Measurements from ENCODE around the gene HES3. TPM values are rescaled to one million over a fixed set of nuclear protein-coding genes. Genes with fewer than 3 reads are reported as not detected.
A peak's percentile ranks its signal among the peaks of the same experiment; 100 is the strongest.

The HES3 gene
- polyA plus RNA-seq, 1 donor = not detected

DNA sequence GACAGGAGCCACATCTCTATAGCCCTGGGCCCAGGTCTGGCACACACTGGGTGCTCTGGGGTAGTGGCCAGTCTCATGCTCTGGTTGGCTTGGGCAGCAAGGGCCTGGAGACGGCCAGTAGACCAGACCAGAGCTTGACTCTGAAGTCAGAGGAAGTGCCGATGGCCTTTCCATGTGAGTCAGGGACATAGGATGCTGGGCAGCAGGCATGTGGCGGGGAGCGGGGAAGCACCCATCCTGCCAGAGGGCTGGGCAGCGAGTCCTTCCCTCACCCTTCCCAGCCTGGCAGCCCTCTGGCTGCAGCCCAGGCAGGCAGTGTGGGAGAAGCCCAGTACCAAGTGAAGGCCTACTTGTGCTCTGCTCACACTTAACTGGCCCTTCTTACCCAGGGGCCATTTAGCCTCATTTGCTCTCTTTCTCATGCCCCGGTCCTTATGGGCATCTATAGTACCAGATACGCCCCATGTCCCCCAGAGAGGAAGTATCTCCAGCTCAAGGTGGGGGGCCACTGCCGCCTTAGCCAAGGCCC is 13.6 kb downstream of the HES3 start:
- Histone ChIP-seq H3K36me3 (ENCODE audit: control insufficient read depth, insufficient read depth, low read length) (peaks cover 7% of the 10 kb centered on the region), H3K4me1 (ENCODE audit: control insufficient read depth, insufficient read depth, low read length) (peaks cover 25% of the 10 kb centered on the region), H3K9me3 (ENCODE audit: control insufficient read depth, low read depth, low read length) (no peaks in the 10 kb centered on the region), H3K27ac (ENCODE audit: low read length) (no peak overlapping the region), H3K27me3 (ENCODE audit: control insufficient read depth, insufficient read depth, low read length) (no peaks in the 10 kb centered on the region), H3K4me3 (ENCODE audit: low read length) (no peak overlapping the region)
- WGBS (ENCODE audit: insufficient coverage, low lambda C conversion rate) = no CpG with 5 or more reads among the region's 8 CpGs
- DNase-seq = no peak

- H3K27me3 ChIP-seq (ENCODE audit: control insufficient read depth, insufficient read depth, low read length) = no peaks in the 10 kb centered on the region
- no CpG with 5 or more reads among the region's 10 CpGs for WGBS (ENCODE audit: insufficient coverage, low lambda C conversion rate)
- peak in 1 of 2 donors; percentile 38 for DNase-seq
- no peak overlapping the region for H3K27ac ChIP-seq (ENCODE audit: low read length)
- no peak overlapping the region for H3K4me3 ChIP-seq (ENCODE audit: low read length)
- H3K4me1 ChIP-seq (ENCODE audit: control insufficient read depth, insufficient read depth, low read length) = peaks cover 36% of the 10 kb centered on the region
- no peaks in the 10 kb centered on the region for H3K9me3 ChIP-seq (ENCODE audit: control insufficient read depth, low read depth, low read length)
- peaks cover 5% of the 10 kb centered on the region for H3K36me3 ChIP-seq (ENCODE audit: control insufficient read depth, insufficient read depth, low read length)
These were observed 14.7 kb downstream of the HES3 start for GRCh38 chr1:6258675-6259074.

DNA sequence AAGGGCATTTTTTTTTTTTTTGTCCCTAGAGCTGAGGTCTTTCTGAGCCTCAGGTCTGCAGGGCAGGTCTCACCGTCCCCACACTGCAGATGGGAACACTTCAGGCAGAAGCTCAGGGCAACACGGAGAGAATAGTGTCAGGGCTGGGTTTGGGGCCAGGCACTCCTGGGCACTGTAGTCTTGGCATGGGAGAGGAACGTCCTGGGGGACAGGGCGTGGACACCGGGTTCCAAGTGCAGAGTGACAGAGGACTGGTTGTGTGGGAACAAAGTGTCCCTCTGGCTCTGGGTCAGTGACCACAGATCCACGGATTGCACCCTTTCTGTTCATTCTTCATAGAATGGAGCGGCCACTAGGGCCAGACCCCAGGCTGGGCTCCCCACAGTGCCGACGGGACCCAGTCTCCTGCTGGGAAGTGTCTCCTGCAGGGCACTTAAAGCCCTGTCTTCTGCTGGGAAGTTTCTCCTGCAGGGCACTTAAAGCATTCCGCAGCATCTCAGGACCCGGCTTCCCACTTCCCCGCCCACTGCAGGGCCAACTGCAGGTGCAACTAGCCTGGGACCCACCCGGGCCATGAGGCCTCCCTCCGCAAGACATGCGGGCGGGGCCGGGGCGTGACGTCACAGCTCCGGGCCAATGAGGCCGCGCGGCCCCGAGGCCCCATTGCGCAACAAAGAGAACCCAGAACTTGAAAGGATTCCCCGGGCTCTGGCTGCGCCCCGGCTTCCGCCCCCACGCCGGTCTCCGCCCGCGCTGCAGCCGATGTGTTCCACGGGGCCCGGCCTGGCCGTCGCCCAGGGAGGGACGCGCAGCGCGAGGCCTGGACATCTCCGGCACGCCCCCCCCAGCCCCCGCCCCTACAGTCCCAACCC is 15.7 kb downstream of the HES3 start:
- DNase-seq = peak; percentile 88 to 95
- Histone ChIP-seq H3K27me3 (ENCODE audit: control insufficient read depth, insufficient read depth, low read length) (no peaks in the 10 kb centered on the region), H3K4me3 (ENCODE audit: low read length) (peak overlapping the region; percentile 66), H3K27ac (ENCODE audit: low read length) (peak overlapping the region; percentile 44), H3K36me3 (ENCODE audit: control insufficient read depth, insufficient read depth, low read length) (peaks cover 3% of the 10 kb centered on the region), H3K4me1 (ENCODE audit: control insufficient read depth, insufficient read depth, low read length) (peaks cover 36% of the 10 kb centered on the region), H3K9me3 (ENCODE audit: control insufficient read depth, low read depth, low read length) (no peaks in the 10 kb centered on the region)
- no CpG with 5 or more reads among the region's 46 CpGs for WGBS (ENCODE audit: insufficient coverage, low lambda C conversion rate)

DNA sequence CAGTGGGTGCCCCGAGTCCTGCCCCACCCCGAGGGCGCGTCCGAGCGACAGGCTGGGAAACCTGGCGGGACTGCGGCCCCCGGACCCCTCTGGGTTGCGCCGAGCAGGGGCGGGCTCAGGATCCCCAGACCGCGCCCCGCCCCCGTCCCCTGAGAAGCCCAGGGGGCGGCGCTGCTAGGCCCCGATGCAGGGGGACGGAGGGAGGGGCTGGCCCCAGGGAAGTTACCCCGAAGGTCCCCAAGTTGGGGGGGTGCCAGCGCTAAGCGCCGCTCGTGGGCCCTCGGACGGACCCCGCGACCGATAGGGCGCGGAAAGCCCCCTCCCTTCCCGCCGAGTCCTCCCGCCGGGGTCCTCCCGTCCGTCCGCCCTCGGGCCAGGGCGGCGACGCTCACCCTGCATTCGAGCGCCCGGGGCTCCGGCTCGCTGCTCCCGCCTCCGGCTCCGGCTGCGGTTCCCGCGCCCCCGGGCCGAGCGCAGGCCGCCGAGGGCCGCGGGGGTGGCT is 16.5 kb downstream of the HES3 start:
- DNase-seq = peak in 1 of 2 donors; percentile 62
- H3K4me3 ChIP-seq (ENCODE audit: low read length) = peak overlapping the region; percentile 66
- peaks cover 40% of the 10 kb centered on the region for H3K4me1 ChIP-seq (ENCODE audit: control insufficient read depth, insufficient read depth, low read length)
- H3K27me3 ChIP-seq (ENCODE audit: control insufficient read depth, insufficient read depth, low read length) = no peaks in the 10 kb centered on the region
- WGBS (ENCODE audit: insufficient coverage, low lambda C conversion rate) = no CpG with 5 or more reads among the region's 61 CpGs
- peak overlapping the region; percentile 65 for H3K27ac ChIP-seq (ENCODE audit: low read length)
- no peaks in the 10 kb centered on the region for H3K9me3 ChIP-seq (ENCODE audit: control insufficient read depth, low read depth, low read length)
- H3K36me3 ChIP-seq (ENCODE audit: control insufficient read depth, insufficient read depth, low read length) = peaks cover 3% of the 10 kb centered on the region

GRCh38 chr1:6260961-6261614 is 17.1 kb downstream of the HES3 start, which contains the start of gene GPR153:
GPR153 (minus strand) TSS chr1:6261098; CDS start chr1:6254905, 6,193 bp downstream.
- no peaks in the 10 kb centered on the region for H3K27me3 ChIP-seq (ENCODE audit: control insufficient read depth, insufficient read depth, low read length)
- H3K4me1 ChIP-seq (ENCODE audit: control insufficient read depth, insufficient read depth, low read length) = peaks cover 41% of the 10 kb centered on the region

GRCh38 chr1:6261615-6261995 is 17.6 kb downstream of the HES3 start:
- peaks cover 3% of the 10 kb centered on the region for H3K36me3 ChIP-seq (ENCODE audit: control insufficient read depth, insufficient read depth, low read length)
- peaks cover 41% of the 10 kb centered on the region for H3K4me1 ChIP-seq (ENCODE audit: control insufficient read depth, insufficient read depth, low read length)
- H3K4me3 ChIP-seq (ENCODE audit: low read length) = peak overlapping the region; percentile 33
- WGBS (ENCODE audit: insufficient coverage, low lambda C conversion rate) = no CpG with 5 or more reads among the region's 15 CpGs
- no peaks in the 10 kb centered on the region for H3K9me3 ChIP-seq (ENCODE audit: control insufficient read depth, low read depth, low read length)
- peak overlapping the region; percentile 62 for H3K27ac ChIP-seq (ENCODE audit: low read length)
- no peaks in the 10 kb centered on the region for H3K27me3 ChIP-seq (ENCODE audit: control insufficient read depth, insufficient read depth, low read length)
- DNase-seq = peak in 1 of 2 donors; percentile 53

More at GRCh38 chr1:6260961-6261614, 17.1 kb downstream of the HES3 start, which contains the start of gene GPR153:
- no CpG with 5 or more reads among the region's 78 CpGs for WGBS (ENCODE audit: insufficient coverage, low lambda C conversion rate)
- H3K36me3 ChIP-seq (ENCODE audit: control insufficient read depth, insufficient read depth, low read length) = peaks cover 3% of the 10 kb centered on the region
- DNase-seq = peak; percentile 52 to 76
- peak within 1 kb of the TSS; percentile 65 for H3K27ac ChIP-seq (ENCODE audit: low read length)
- peak within 1 kb of the TSS; percentile 66 for H3K4me3 ChIP-seq (ENCODE audit: low read length)
- no peaks in the 10 kb centered on the region for H3K9me3 ChIP-seq (ENCODE audit: control insufficient read depth, low read depth, low read length)

GRCh38 chr1:6262555-6263420 is 18.8 kb downstream of the HES3 start:
- H3K4me1 ChIP-seq (ENCODE audit: control insufficient read depth, insufficient read depth, low read length) = peaks cover 44% of the 10 kb centered on the region
- no peaks in the 10 kb centered on the region for H3K9me3 ChIP-seq (ENCODE audit: control insufficient read depth, low read depth, low read length)
- no peaks in the 10 kb centered on the region for H3K27me3 ChIP-seq (ENCODE audit: control insufficient read depth, insufficient read depth, low read length)
- DNase-seq = peak in 1 of 2 donors; percentile 57
- WGBS (ENCODE audit: insufficient coverage, low lambda C conversion rate) = no CpG with 5 or more reads among the region's 25 CpGs
- H3K27ac ChIP-seq (ENCODE audit: low read length) = peak overlapping the region; percentile 29
- no peak overlapping the region for H3K4me3 ChIP-seq (ENCODE audit: low read length)
- no peaks in the 10 kb centered on the region for H3K36me3 ChIP-seq (ENCODE audit: control insufficient read depth, insufficient read depth, low read length)

GRCh38 chr1:6263716-6264115 is 19.7 kb downstream of the HES3 start:
- no peaks in the 10 kb centered on the region for H3K36me3 ChIP-seq (ENCODE audit: control insufficient read depth, insufficient read depth, low read length)
- DNase-seq = no peak
- H3K27me3 ChIP-seq (ENCODE audit: control insufficient read depth, insufficient read depth, low read length) = no peaks in the 10 kb centered on the region
- peaks cover 44% of the 10 kb centered on the region for H3K4me1 ChIP-seq (ENCODE audit: control insufficient read depth, insufficient read depth, low read length)
- no peaks in the 10 kb centered on the region for H3K9me3 ChIP-seq (ENCODE audit: control insufficient read depth, low read depth, low read length)
- no peak overlapping the region for H3K4me3 ChIP-seq (ENCODE audit: low read length)
- WGBS (ENCODE audit: insufficient coverage, low lambda C conversion rate) = no CpG with 5 or more reads among the region's 7 CpGs
- H3K27ac ChIP-seq (ENCODE audit: low read length) = no peak overlapping the region

- Histone ChIP-seq H3K36me3 (ENCODE audit: control insufficient read depth, insufficient read depth, low read length) (no peaks in the 10 kb centered on the region), H3K27ac (ENCODE audit: low read length) (no peak overlapping the region), H3K4me3 (ENCODE audit: low read length) (no peak overlapping the region), H3K4me1 (ENCODE audit: control insufficient read depth, insufficient read depth, low read length) (peaks cover 49% of the 10 kb centered on the region), H3K9me3 (ENCODE audit: control insufficient read depth, low read depth, low read length) (no peaks in the 10 kb centered on the region), H3K27me3 (ENCODE audit: control insufficient read depth, insufficient read depth, low read length) (no peaks in the 10 kb centered on the region)
- peak in 1 of 2 donors; percentile 31 for DNase-seq
- no CpG with 5 or more reads among the region's 15 CpGs for WGBS (ENCODE audit: insufficient coverage, low lambda C conversion rate)
These were observed 21.2 kb downstream of the HES3 start for GRCh38 chr1:6265151-6265550.
